Common myeloid progenitor, CD34-positive (primary cell): Measurements from ENCODE around the gene DNAJA3.
A peak's percentile ranks its signal among the peaks of the same experiment; 100 is the strongest.

Experiments
- CTCF ChIA-PET: fragments of 350-600 bp; sonication (Branson Sonifier 250); formaldehyde crosslinking; loops from one replicate; lab custom pipeline; 2021; ENCODE audit warnings: antibody characterized with exemption; lab: Charles Lee
- POLR2A ChIA-PET: fragments of 350-600 bp; sonication (Branson Sonifier 250); formaldehyde crosslinking; loops from one replicate; lab custom pipeline; 2021; ENCODE audit warnings: antibody characterized with exemption; lab: Charles Lee
- DNase-seq, 3 donors: peaks; one replicate each; pipeline versions ENCODE4 v3.0.0 to v3.0.0-alpha.2; 2013
- H3K27ac ChIP-seq, 2 experiments: 1 replicate in 1 of 2; 2 replicates in 1 of 2; pipeline ENCODE4 v1.7.0; 2013; ENCODE audit warnings: inconsistent platforms in 2 of 2, low read length in 2 of 2, mild to moderate bottlenecking in 2 of 2, low read depth in 1 of 2, moderate library complexity in 1 of 2; ENCODE audit not compliant: severe bottlenecking in 2 of 2, insufficient read depth in 1 of 2, poor library complexity in 1 of 2
- H3K27me3 ChIP-seq, 5 experiments: replicated peaks in 2 of 5; 1 replicate in 3 of 5; 2 replicates in 2 of 5; pipeline versions ENCODE4 v1.6.1 to v1.7.0; 2013; ENCODE audit warnings: low read length in 4 of 5, mild to moderate bottlenecking in 2 of 5, moderate library complexity in 2 of 5, inconsistent platforms in 1 of 5; ENCODE audit not compliant: insufficient read depth in 5 of 5, control insufficient read depth in 4 of 5
- H3K36me3 ChIP-seq, 4 experiments: 1 replicate in 2 of 4; 2 replicates in 2 of 4; pipeline versions ENCODE4 v1.6.1 to v1.7.0; 2013; ENCODE audit warnings: low read length in 3 of 4, control low read depth in 1 of 4, mild to moderate bottlenecking in 1 of 4; ENCODE audit not compliant: control insufficient read depth in 4 of 4, insufficient read depth in 4 of 4
- H3K4me1 ChIP-seq, 4 experiments: 1 replicate in 3 of 4; 2 replicates in 1 of 4; pipeline versions ENCODE4 v1.6.1 to v1.7.1; 2013; ENCODE audit warnings: low read length in 3 of 4, mild to moderate bottlenecking in 3 of 4, control low read depth in 1 of 4, inconsistent platforms in 1 of 4, moderate library complexity in 1 of 4; ENCODE audit not compliant: control insufficient read depth in 4 of 4, insufficient read depth in 4 of 4; ENCODE audit errors: control extremely low read depth in 1 of 4
- H3K4me3 ChIP-seq, 7 experiments: 1 replicate in 4 of 7; 2 replicates in 3 of 7; pipeline versions ENCODE4 v1.5.1 to v1.7.0; 2013; ENCODE audit warnings: mild to moderate bottlenecking in 7 of 7, low read length in 6 of 7, moderate library complexity in 6 of 7, inconsistent platforms in 2 of 7, low read depth in 2 of 7, control low read depth in 1 of 7; ENCODE audit not compliant: insufficient read depth in 4 of 7, control insufficient read depth in 1 of 7; ENCODE audit errors: extremely low read depth in 1 of 7
- H3K9me3 ChIP-seq, 5 experiments: 1 replicate in 4 of 5; 2 replicates in 1 of 5; pipeline versions ENCODE4 v1.6.1 to v1.7.1; 2013; ENCODE audit warnings: low read length in 4 of 5, mild to moderate bottlenecking in 2 of 5, inconsistent platforms in 1 of 5, low read depth in 1 of 5, moderate library complexity in 1 of 5; ENCODE audit not compliant: control insufficient read depth in 4 of 5, insufficient read depth in 2 of 5; ENCODE audit errors: control extremely low read depth in 1 of 5
- WGBS: methylation state at CpG from one replicate; pipeline ENCODE4 v1.1.5; 2013; ENCODE audit not compliant: insufficient coverage; 5-methylcytosine and 5-hydroxymethylcytosine counted together

DNAJA3 gene

GRCh38 chr16:4487955-4488498, 62.4 kb downstream of the DNAJA3 start:
- no peak for DNase-seq
- 83% methylated on average over 2 of the region's 5 CpGs for WGBS
- peak overlapping the region in 1 of 2 experiments; percentile 18 for H3K27ac ChIP-seq
- H3K36me3 ChIP-seq = peaks cover 0 to 30% (median 8%) of the 10 kb centered on the region in 4 experiments
- no peaks in the 10 kb centered on the region for H3K27me3 ChIP-seq
- peaks cover 10 to 11% (median 10%) of the 10 kb centered on the region in 4 experiments for H3K4me1 ChIP-seq
- CTCF ChIA-PET = interaction anchor here (0.8 to 3.5 kb wide), 4 partner anchors 10 to 27 kb away, joined by 3 to 20 read pairs (median 10); no protein-coding TSS in a partner anchor
- no peak overlapping the region for H3K4me3 ChIP-seq
- POLR2A ChIA-PET = interaction anchor here (0.6 kb wide), 2 partner anchors 43 to 48 kb away, joined by 3 to 4 read pairs; no protein-coding TSS in a partner anchor
- H3K9me3 ChIP-seq = no peaks in the 10 kb centered on the region

- peak overlapping the region in 1 of 2 experiments; percentile 18 for H3K27ac ChIP-seq
- ChIA-PET POLR2A (interaction anchor here (0.6 kb wide), 2 partner anchors 44 to 48 kb away, joined by 3 to 4 read pairs; no protein-coding TSS in a partner anchor), CTCF (interaction anchor here (2.2 to 3.5 kb wide), 2 partner anchors 11 to 12 kb away, joined by 6 to 13 read pairs; no protein-coding TSS in a partner anchor)
- no peak overlapping the region for H3K4me3 ChIP-seq
- DNase-seq = peak in 2 of 3 donors; percentile 18 to 43
- no peaks in the 10 kb centered on the region for H3K27me3 ChIP-seq
- H3K9me3 ChIP-seq = no peaks in the 10 kb centered on the region
- peaks cover 0 to 26% (median 8%) of the 10 kb centered on the region in 4 experiments for H3K36me3 ChIP-seq
- H3K4me1 ChIP-seq = peaks cover 10 to 11% (median 10%) of the 10 kb centered on the region in 4 experiments
- WGBS = no CpG with 5 or more reads among the region's 1 CpG
Measured at GRCh38 chr16:4488499-4488967, 62.9 kb downstream of the DNAJA3 start.

GRCh38 chr16:4489030-4489429, 63.4 kb downstream of the DNAJA3 start:
- Histone ChIP-seq H3K27ac (no peak overlapping the region), H3K27me3 (no peaks in the 10 kb centered on the region), H3K36me3 (peaks cover 0 to 26% (median 8%) of the 10 kb centered on the region in 4 experiments), H3K4me3 (no peak overlapping the region), H3K9me3 (no peaks in the 10 kb centered on the region), H3K4me1 (peaks cover 10 to 11% (median 10%) of the 10 kb centered on the region in 4 experiments)
- WGBS = 88% methylated on average over 1 of the region's 5 CpGs
- ChIA-PET CTCF (interaction anchor here (0.7 to 3.5 kb wide), 3 partner anchors 11 to 16 kb away, joined by 4 to 13 read pairs (median 6); no protein-coding TSS in a partner anchor), POLR2A (no interaction called here)
- DNase-seq = no peak

GRCh38 chr16:4491898-4492297, 66.2 kb downstream of the DNAJA3 start:
- CTCF ChIA-PET = interaction anchor here (1.1 to 3.5 kb wide), 5 partner anchors 9 to 32 kb away, joined by 3 to 13 read pairs (median 6); no protein-coding TSS in a partner anchor
- no peak for DNase-seq
- Histone ChIP-seq H3K4me1 (peaks cover 10 to 11% (median 10%) of the 10 kb centered on the region in 4 experiments), H3K36me3 (peaks cover 0 to 21% (median 6%) of the 10 kb centered on the region in 4 experiments), H3K27ac (no peak overlapping the region), H3K4me3 (no peak overlapping the region), H3K27me3 (no peaks in the 10 kb centered on the region), H3K9me3 (no peaks in the 10 kb centered on the region)
- WGBS = no CpG with 5 or more reads among the region's 4 CpGs
- POLR2A ChIA-PET = no interaction called here

- Histone ChIP-seq H3K36me3 (peaks cover 0 to 23% (median 9%) of the 10 kb centered on the region in 4 experiments), H3K9me3 (no peaks in the 10 kb centered on the region), H3K4me3 (no peak overlapping the region), H3K27me3 (no peaks in the 10 kb centered on the region), H3K27ac (no peak overlapping the region), H3K4me1 (no peaks in the 10 kb centered on the region)
- DNase-seq = no peak
- CTCF ChIA-PET = interaction anchor here (0.8 to 2.6 kb wide), 3 partner anchors 10 to 17 kb away, joined by 3 to 10 read pairs (median 4); no protein-coding TSS in a partner anchor
- 100% methylated on average over 2 of the region's 6 CpGs for WGBS
- POLR2A ChIA-PET = no interaction called here
Measured at GRCh38 chr16:4494746-4495490, 69.2 kb downstream of the DNAJA3 start.

- WGBS = 100% methylated on average over 2 of the region's 2 CpGs
- H3K4me1 ChIP-seq = no peaks in the 10 kb centered on the region
- H3K27me3 ChIP-seq = no peaks in the 10 kb centered on the region
- H3K27ac ChIP-seq = no peak overlapping the region
- H3K9me3 ChIP-seq = no peaks in the 10 kb centered on the region
- peaks cover 0 to 18% (median 8%) of the 10 kb centered on the region in 4 experiments for H3K36me3 ChIP-seq
- DNase-seq = no peak
- no peak overlapping the region for H3K4me3 ChIP-seq
- CTCF ChIA-PET = interaction anchor here (2.6 kb wide), 1 partner anchor 12 kb away, joined by 10 read pairs; no protein-coding TSS in a partner anchor
- POLR2A ChIA-PET = no interaction called here
Measured at GRCh38 chr16:4495766-4496165, 70.1 kb downstream of the DNAJA3 start.
